Heart right ventricle (tissue), 16 donors: ENCODE measurements around the gene EDIL3. TPM values are rescaled to one million over a fixed set of nuclear protein-coding genes. Genes with fewer than 3 reads are reported as not detected.

Source experiments
- ATAC-seq, 8 donors: fragments of 200-7000 bp; cut with Tn5 transposase; one replicate each; pipeline ENCODE4 v1.9.1; 2020; ENCODE audit warnings: mild to moderate bottlenecking in 8 of 8, moderate library complexity in 8 of 8, moderate number of reproducible peaks in 1 of 8
- DNase-seq, 2 donors: peaks; one replicate each; pipeline ENCODE4 v3.0.0-alpha.2; 2020
- H3K27ac ChIP-seq, 10 donors: fragments of 200-600 bp; sonication (generic) in 2 of 10; one replicate each; pipeline versions ENCODE4 v1.5.0 to v1.8.0; 2020 to 2022; ENCODE audit warnings: mild to moderate bottlenecking in 3 of 10
- H3K27me3 ChIP-seq, 7 donors: fragments of 200-600 bp; one replicate each; pipeline ENCODE4 v1.8.0; 2021 to 2022; ENCODE audit warnings: mild to moderate bottlenecking in 2 of 7
- H3K36me3 ChIP-seq, 9 donors: fragments of 200-600 bp; sonication (generic) in 1 of 9; one replicate each; pipeline versions ENCODE4 v1.5.0 to v1.8.0; 2020 to 2022; ENCODE audit warnings: mild to moderate bottlenecking in 2 of 9
- H3K4me1 ChIP-seq, 9 donors: fragments of 200-600 bp; sonication (generic) in 1 of 9; one replicate each; pipeline versions ENCODE4 v1.5.0 to v1.8.0; 2020 to 2022; ENCODE audit warnings: mild to moderate bottlenecking in 4 of 9
- H3K4me3 ChIP-seq, 10 donors: fragments of 200-600 bp; sonication (generic) in 2 of 10; one replicate each; pipeline versions ENCODE4 v1.5.0 to v1.8.0; 2020 to 2022; ENCODE audit warnings: mild to moderate bottlenecking in 7 of 10, moderate library complexity in 2 of 10
- H3K9me3 ChIP-seq, 11 donors: fragments of 200-600 bp in 10 of 11; sonication (generic) in 2 of 11; one replicate each; pipeline versions ENCODE4 v1.5.0 to v1.8.0; 2013 to 2022; ENCODE audit warnings: mild to moderate bottlenecking in 2 of 11, control low read depth in 1 of 11, moderate library complexity in 1 of 11
- CTCF ChIP-seq, 9 donors: fragments of 200-600 bp; sonication (generic) in 2 of 9; IDR thresholded peaks; one replicate each; pipeline versions ENCODE4 v1.5.0 to v1.8.0; 2021 to 2022; ENCODE audit warnings: antibody characterized with exemption in 9 of 9, mild to moderate bottlenecking in 5 of 9, moderate library complexity in 1 of 9
- WGBS, 2 donors: extraction: QIAGEN DNeasy Blood & Tissue Kit; methylation state at CpG; one replicate each; pipeline ENCODE4 v1.1.7; 2013; ENCODE audit warnings: inconsistent platforms in 1 of 2; 5-methylcytosine and 5-hydroxymethylcytosine counted together
- intact Hi-C, 10 donors: fragments of 100-400 bp; cut with DNase I; formaldehyde crosslinking; loops; one replicate each; pipeline versions ENCODE4 v1.11.1 to v1.14.2; 2022
- polyA plus RNA-seq, 2 donors: library from polyadenylated mRNA; stranded (reverse); fragments of 200-250 nt; gene quantifications; one replicate each; pipeline ENCODE4 v1.2.3, GENCODE V29; 2013
- total RNA-seq, 10 donors: library from RNA; stranded (reverse); fragmentation: NEBNext Ultra II Directional in 3 of 10; extraction: Animal tissue kit (Norgen Biotek cat#: 25700) in 3 of 10; gene quantifications; one replicate each; pipeline versions ENCODE4 v1.2.1 to v1.2.4, GENCODE V29; 2021 to 2023
- donor health status: Arrhythmogenic right ventricular cardiomyopathy.
- donor health status: ischemic (EF 13 %, LVEDD 7.1; RV severe dilation, severe dysfunction).
- donor health status: healthy with polysubstance abuse.
- donor health status: DM: no; HTN: yes; CAD: no.
- donor health status: DM: no; HTN: no; CAD: no.
- donor health status: ischemic (EF 25% LVEDD 6.9; RV normal size, moderate dysfunction).
- donor health status: ischemic (EF 25% LVEDD 5.7; RV mildly dilated, moderate dysfunction).
- donor health status: healthy.
- donor health status: DM: yes; HTN: yes; CAD: no.
- donor health status: Ischemic cardiomyopathy.
- donor health status: ischemic (EF 35%, LVEDD 5.7; RV mildly dilated, moderate dysfunction).
- donor health status: nonischemic (EF 11% LVEDD 7.7; RV severe dilation, severe dysfunction).
- donor health status: DM: yes; HTN: yes; CAD: no.
- donor health status: PGD.
- donor health status: ischemic (EF 29% LVEDD 5.4; RV normal size, mild dysfunction).
- donor health status: nonischemic (EF 23%, LVEDD 6.1; RV moderate dilation, normal function).

Gene EDIL3
- total and polyA plus RNA-seq, 12 donors, result 1.6 to 10.0 (median 3.9) TPM

DNA sequence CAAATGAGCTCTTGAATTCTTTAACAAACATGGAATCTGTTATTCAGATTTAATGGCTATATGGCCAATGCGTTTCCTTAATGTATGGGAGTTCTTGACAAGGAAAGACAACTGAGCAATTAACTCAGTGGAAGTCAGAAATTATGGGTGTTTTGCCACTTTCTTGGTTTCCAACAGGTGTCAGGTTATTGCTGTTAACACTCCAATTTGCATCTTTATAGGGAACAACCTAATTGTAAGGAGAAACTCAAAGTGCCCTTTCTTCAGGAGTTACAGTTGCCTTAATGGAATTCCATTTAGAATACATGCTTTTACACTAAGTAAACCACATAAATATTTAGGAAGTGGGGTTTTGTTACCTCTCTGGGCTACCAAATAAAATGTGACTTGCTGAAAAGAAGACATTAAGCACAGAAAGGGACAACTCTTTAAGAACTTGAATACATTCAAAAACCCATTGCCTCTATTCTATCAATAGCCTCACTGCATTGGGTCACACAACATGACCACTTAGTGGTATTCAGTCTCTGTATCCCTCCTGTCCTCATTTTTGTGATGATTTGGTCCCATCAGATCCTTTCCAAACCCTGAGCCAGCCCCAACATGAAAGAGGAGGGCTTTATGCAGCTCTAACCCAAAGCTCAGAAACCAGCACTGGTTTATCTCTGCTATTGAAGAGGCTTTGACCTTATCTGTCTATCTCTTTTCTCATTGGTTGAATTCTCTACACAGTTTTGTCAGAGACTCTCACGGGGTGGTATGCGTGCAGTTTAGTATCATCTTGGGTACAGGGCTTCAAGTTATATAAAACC is 118.7 kb downstream of the EDIL3 start:
- ATAC-seq (no peak), DNase-seq (no peak)
- Histone ChIP-seq H3K27me3 (no peaks in the 10 kb centered on the region), H3K4me3 (no peak overlapping the region), H3K36me3 (no peaks in the 10 kb centered on the region), H3K9me3 (no peaks in the 10 kb centered on the region), H3K27ac (no peak overlapping the region), H3K4me1 (no peaks in the 10 kb centered on the region)
- WGBS, 2 donors, result 71 to 72% methylated on average over 3 of the region's 3 CpGs
- TF ChIP-seq CTCF (IDR thresholded peaks at IDR 0.05), result no peak
- intact Hi-C loops, result loop anchor here in 1 of 10 donors (10.0 kb wide), 1 partner anchor 199 kb away; no protein-coding TSS in a partner anchor

DNA sequence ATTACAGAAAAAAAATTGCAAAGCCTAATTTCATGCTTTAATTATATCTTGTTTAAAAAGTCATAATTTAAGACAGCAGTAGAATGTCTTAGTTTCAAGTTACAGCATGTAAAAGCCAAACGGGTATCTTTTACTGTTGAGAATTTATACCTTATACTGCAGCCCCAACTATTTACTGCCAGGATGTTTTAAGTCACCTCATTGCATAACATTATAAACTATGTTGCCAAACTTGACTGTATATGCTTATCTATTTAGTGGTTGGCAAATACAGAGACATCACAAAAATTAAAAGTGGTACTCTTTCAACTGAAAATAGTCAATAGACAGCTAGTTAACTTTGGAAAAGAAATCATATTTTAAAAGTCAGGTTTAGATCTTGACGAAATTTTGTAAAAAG is 119.5 kb downstream of the EDIL3 start:
- ATAC-seq, result no peak
- H3K36me3 ChIP-seq, result no peaks in the 10 kb centered on the region
- H3K9me3 ChIP-seq, result no peaks in the 10 kb centered on the region
- 73 to 78% methylated on average over 2 of the region's 2 CpGs for WGBS, 2 donors
- H3K27me3 ChIP-seq, result no peaks in the 10 kb centered on the region
- DNase-seq, result no peak
- no peaks in the 10 kb centered on the region for H3K4me1 ChIP-seq
- no peak overlapping the region for H3K4me3 ChIP-seq
- no peak for TF ChIP-seq CTCF (IDR thresholded peaks at IDR 0.05)
- no peak overlapping the region for H3K27ac ChIP-seq
- intact Hi-C loops, result loop anchor here in 1 of 10 donors (10.0 kb wide), 1 partner anchor 200 kb away; no protein-coding TSS in a partner anchor

DNA sequence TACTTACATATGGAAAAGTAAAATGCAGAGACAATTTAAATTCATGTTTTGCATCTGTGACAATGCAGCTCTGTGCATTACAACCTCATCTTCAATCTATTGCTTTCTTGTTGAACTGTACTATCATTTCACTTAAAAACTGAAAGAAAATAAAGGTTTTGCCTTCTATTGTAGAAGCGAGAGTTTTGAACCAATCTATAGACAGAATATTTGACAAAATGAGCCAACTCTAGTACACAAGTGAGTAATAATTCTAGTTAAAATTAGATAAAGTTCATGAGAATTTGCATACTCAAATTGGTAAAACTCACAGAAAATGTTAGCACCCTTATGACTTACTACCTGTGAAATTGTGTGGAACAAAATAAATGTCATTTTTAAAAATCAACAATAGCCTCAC is 123.7 kb downstream of the EDIL3 start:
- intact Hi-C loops, result loop anchor here in 1 of 10 donors (10.0 kb wide), 1 partner anchor 204 kb away; no protein-coding TSS in a partner anchor
- no peaks in the 10 kb centered on the region for H3K4me1 ChIP-seq
- no peaks in the 10 kb centered on the region for H3K27me3 ChIP-seq
- ATAC-seq (no peak), DNase-seq (no peak)
- 93 to 94% methylated on average over 1 of the region's 1 CpG for WGBS, 2 donors
- no peaks in the 10 kb centered on the region for H3K9me3 ChIP-seq
- H3K4me3 ChIP-seq, result no peak overlapping the region
- H3K27ac ChIP-seq, result no peak overlapping the region
- TF ChIP-seq CTCF (IDR thresholded peaks at IDR 0.05), result no peak
- H3K36me3 ChIP-seq, result no peaks in the 10 kb centered on the region

DNA sequence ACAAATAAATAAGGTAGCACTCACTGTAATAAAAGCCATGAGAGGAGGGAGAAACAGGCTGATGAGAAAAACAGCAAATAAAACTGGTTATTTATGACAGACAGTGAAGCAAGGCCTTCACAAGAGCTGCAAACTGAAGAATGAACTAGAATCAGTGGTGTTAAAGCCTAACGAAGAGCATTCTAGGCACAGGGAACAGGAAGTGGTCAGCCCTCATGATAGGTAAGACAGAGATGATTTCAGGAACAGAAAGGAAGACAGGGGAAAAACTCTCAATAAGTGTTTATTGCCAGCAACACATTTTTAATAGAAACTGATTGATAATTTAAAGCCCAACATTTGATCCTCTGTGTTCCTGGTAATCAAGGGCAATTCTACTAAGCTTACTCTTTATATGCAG is 124.5 kb downstream of the EDIL3 start:
- no peaks in the 10 kb centered on the region for H3K27me3 ChIP-seq
- no peaks in the 10 kb centered on the region for H3K4me1 ChIP-seq
- intact Hi-C loops, result loop anchor here in 1 of 10 donors (10.0 kb wide), 1 partner anchor 205 kb away; no protein-coding TSS in a partner anchor
- WGBS, 2 donors, result 50 to 65% methylated on average over 1 of the region's 1 CpG
- H3K27ac ChIP-seq, result no peak overlapping the region
- DNase-seq (no peak), ATAC-seq (no peak)
- H3K36me3 ChIP-seq, result no peaks in the 10 kb centered on the region
- TF ChIP-seq CTCF (IDR thresholded peaks at IDR 0.05), result no peak
- no peaks in the 10 kb centered on the region for H3K9me3 ChIP-seq
- no peak overlapping the region for H3K4me3 ChIP-seq
